Loucy (cell line): ENCODE measurements around the gene TEX54.
A peak's percentile ranks its signal among the peaks of the same experiment; 100 is the strongest.

ENCODE experiments used
- H2AFZ ChIP-seq: fragments of 200-600 bp; sonication (generic); 2 replicates; pipeline ENCODE4 v1.6.0; 2016; ENCODE audit warnings: antibody characterized with exemption, mild to moderate bottlenecking, low read length, moderate library complexity
- H3F3A ChIP-seq: fragments of 200-600 bp; 2 replicates; pipeline ENCODE4 v1.6.0; 2016; ENCODE audit warnings: antibody characterized with exemption, low read depth, mild to moderate bottlenecking
- H3K27me3 ChIP-seq: fragments of 200-600 bp; sonication (generic); 2 replicates; pipeline ENCODE4 v1.6.1; 2014; ENCODE audit warnings: low read length, mild to moderate bottlenecking; ENCODE audit not compliant: insufficient read depth, poor library complexity, severe bottlenecking
- H3K36me3 ChIP-seq: fragments of 200-600 bp; sonication (generic); 2 replicates; pipeline ENCODE4 v1.6.1; 2016; ENCODE audit warnings: low read length; ENCODE audit not compliant: insufficient read depth
- H3K4me1 ChIP-seq: fragments of 200-600 bp; sonication (generic); 2 replicates; pipeline ENCODE4 v1.5.1; 2014; ENCODE audit warnings: low read length, mild to moderate bottlenecking; ENCODE audit not compliant: insufficient read depth, poor library complexity, severe bottlenecking
- H3K4me2 ChIP-seq: fragments of 200-600 bp; sonication (generic); 2 replicates; pipeline ENCODE4 v1.6.0; 2014; ENCODE audit warnings: antibody characterized with exemption, low read length, low read depth, mild to moderate bottlenecking; ENCODE audit not compliant: poor library complexity, severe bottlenecking
- H3K4me3 ChIP-seq: fragments of 200-600 bp; sonication (generic); 2 replicates; pipeline ENCODE4 v1.5.1; 2014; ENCODE audit warnings: low read length, mild to moderate bottlenecking, mixed read lengths; ENCODE audit not compliant: poor library complexity, severe bottlenecking
- H3K79me2 ChIP-seq: fragments of 200-600 bp; sonication (generic); 2 replicates; pipeline ENCODE4 v1.6.1; 2014; ENCODE audit warnings: low read length; ENCODE audit not compliant: insufficient read depth
- H3K9ac ChIP-seq: fragments of 200-600 bp; sonication (generic); 2 replicates; pipeline ENCODE4 v1.6.0; 2014; ENCODE audit warnings: mild to moderate bottlenecking, low read depth, low read length, moderate library complexity; ENCODE audit not compliant: poor library complexity, severe bottlenecking
- H3K9me2 ChIP-seq: fragments of 200-600 bp; sonication (generic); replicated peaks from 2 replicates; pipeline ENCODE4 v1.6.1; 2016; ENCODE audit warnings: low read depth, low read length, mixed read lengths
- H3K9me3 ChIP-seq: fragments of 200-600 bp; sonication (generic); 2 replicates; pipeline ENCODE4 v1.6.1; 2014; ENCODE audit warnings: mild to moderate bottlenecking, antibody characterized with exemption, low read length, low read depth; ENCODE audit not compliant: insufficient read depth
- H4K20me1 ChIP-seq: fragments of 200-600 bp; sonication (generic); 2 replicates; pipeline ENCODE4 v1.6.0; 2014; ENCODE audit warnings: antibody characterized with exemption, low read length, mild to moderate bottlenecking; ENCODE audit not compliant: insufficient read depth, poor library complexity, severe bottlenecking
- EZH2phosphoT487 ChIP-seq: fragments of 200-600 bp; IDR thresholded peaks from 2 replicates; pipeline ENCODE4 v1.6.1; 2018; ENCODE audit warnings: antibody characterized with exemption, mild to moderate bottlenecking, moderate library complexity, borderline replicate concordance
- TF ChIP-seq, protein P1 (sequence below): fragments of 200-600 bp; sonication (generic); conservative IDR thresholded peaks from 2 replicates; pipeline ENCODE4 v1.5.1; 2014; ENCODE audit warnings: mild to moderate bottlenecking, antibody characterized with exemption, low read length

Gene TEX54

DNA sequence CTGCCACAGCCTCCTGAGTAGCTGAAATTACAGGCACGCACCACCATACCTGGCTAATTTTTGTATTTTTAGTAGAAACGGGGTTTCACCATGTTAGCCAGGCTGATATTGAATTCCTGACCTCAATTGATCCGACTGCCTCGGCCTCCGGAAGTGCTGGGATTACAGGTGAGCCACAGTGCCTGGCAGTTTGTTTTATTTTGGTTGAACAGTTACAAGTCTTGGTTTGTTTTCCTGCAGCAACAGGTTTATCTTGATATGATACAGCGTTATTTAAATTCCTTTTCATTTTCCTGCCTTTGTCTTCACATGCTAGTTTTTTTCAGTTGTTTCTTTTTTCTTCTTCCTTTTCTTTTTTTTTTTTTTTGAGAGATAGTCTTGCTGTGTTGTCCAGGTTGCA lies 44.1 kb upstream of the TEX54 start:
- no peak overlapping the region for H3K9ac ChIP-seq
- no peak overlapping the region for H3K4me3 ChIP-seq
- peaks cover 21% of the 10 kb centered on the region for H3K79me2 ChIP-seq
- H3K27me3 ChIP-seq: no peaks in the 10 kb centered on the region
- H3F3A ChIP-seq: no peaks in the 10 kb centered on the region
- H3K36me3 ChIP-seq: no peaks in the 10 kb centered on the region; the same call in 1 of the 2 replicates
- H4K20me1 ChIP-seq: no peaks in the 10 kb centered on the region
- peaks cover 10% of the 10 kb centered on the region for H3K4me1 ChIP-seq
- H3K4me2 ChIP-seq: no peak overlapping the region
- H2AFZ ChIP-seq: no peak overlapping the region
- H3K9me2 ChIP-seq: no peaks in the 10 kb centered on the region
- no peak for TF ChIP-seq EZH2phosphoT487
- TF ChIP-seq, protein P1, sequence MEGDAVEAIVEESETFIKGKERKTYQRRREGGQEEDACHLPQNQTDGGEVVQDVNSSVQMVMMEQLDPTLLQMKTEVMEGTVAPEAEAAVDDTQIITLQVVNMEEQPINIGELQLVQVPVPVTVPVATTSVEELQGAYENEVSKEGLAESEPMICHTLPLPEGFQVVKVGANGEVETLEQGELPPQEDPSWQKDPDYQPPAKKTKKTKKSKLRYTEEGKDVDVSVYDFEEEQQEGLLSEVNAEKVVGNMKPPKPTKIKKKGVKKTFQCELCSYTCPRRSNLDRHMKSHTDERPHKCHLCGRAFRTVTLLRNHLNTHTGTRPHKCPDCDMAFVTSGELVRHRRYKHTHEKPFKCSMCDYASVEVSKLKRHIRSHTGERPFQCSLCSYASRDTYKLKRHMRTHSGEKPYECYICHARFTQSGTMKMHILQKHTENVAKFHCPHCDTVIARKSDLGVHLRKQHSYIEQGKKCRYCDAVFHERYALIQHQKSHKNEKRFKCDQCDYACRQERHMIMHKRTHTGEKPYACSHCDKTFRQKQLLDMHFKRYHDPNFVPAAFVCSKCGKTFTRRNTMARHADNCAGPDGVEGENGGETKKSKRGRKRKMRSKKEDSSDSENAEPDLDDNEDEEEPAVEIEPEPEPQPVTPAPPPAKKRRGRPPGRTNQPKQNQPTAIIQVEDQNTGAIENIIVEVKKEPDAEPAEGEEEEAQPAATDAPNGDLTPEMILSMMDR: no peak
- H3K9me3 ChIP-seq: no peaks in the 10 kb centered on the region

DNA sequence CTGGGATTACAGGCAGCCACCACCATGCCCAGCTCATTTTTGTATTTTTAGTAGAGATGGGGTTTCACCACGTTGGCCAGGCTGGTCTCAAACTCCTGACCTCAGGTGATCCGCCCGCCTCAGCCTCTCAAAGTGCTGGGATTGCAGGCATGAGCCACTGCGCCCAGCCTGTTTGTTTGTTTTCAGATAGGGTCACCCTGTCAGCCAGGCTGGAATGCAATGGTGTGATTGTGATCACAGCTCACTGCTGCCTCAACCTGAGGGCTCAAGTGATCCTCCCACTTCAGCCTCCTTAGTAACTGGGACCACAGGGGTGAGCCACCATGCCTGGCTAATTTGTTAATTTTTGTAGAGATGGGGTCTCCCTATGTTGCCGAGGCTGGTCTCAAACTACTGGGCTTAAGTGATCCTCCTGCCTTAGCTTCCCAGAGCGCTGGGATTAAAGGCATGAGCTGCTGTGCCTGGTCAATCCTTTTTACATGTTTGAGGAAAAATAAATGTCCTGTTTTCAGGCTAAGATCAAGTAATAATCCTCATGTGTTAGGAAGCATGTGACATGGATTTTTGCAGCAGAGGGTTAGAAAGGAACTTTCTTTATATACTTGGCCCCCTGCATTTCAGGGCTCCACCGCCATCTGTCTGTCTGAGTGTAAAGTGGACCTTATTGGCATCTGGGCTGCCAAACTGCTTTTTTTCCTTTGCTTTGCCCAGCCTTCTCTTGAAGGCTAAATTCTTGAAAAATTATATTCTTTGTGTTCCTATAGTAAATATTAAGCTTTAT lies 43.2 kb upstream of the TEX54 start:
- Histone ChIP-seq H3K4me1 (peaks cover 10% of the 10 kb centered on the region), H3K4me3 (no peak overlapping the region), H3K9me2 (no peaks in the 10 kb centered on the region), H3K9ac (no peak overlapping the region), H3K4me2 (no peak overlapping the region), H3K36me3 (no peaks in the 10 kb centered on the region; the same call in 1 of the 2 replicates), H3K9me3 (no peaks in the 10 kb centered on the region), H2AFZ (no peak overlapping the region), H4K20me1 (no peaks in the 10 kb centered on the region), H3K79me2 (peaks cover 19% of the 10 kb centered on the region; the same call in 1 of the 2 replicates), H3K27me3 (no peaks in the 10 kb centered on the region), H3F3A (no peaks in the 10 kb centered on the region)
- no peak for TF ChIP-seq EZH2phosphoT487
- TF ChIP-seq, protein P1: peak; percentile 18; the same call in 1 of the 2 replicates

DNA sequence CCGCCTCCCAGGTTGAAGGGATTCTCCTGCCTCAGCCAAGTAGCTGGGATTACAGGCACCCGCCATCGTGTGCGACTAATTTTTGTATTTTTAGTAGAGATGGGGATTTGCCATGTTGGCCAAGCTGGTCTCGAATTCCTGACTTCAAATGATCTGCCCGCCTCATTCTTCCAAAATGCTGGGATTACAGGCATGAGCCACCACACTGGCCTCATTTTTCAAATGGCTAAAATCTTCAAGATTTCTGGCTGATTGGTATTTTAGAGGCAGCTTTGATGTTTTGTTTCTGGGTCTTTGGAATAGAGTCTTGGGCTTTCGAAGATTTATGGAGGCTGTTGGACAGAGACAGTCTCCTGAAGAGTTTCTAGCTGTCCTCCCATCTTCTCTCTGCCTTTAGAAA lies 42.2 kb upstream of the TEX54 start:
- Histone ChIP-seq H3K4me2 (no peak overlapping the region), H3K9me2 (no peaks in the 10 kb centered on the region), H3K36me3 (no peaks in the 10 kb centered on the region; the same call in 1 of the 2 replicates), H3K27me3 (no peaks in the 10 kb centered on the region), H3K4me3 (no peak overlapping the region), H3K9ac (no peak overlapping the region), H3K79me2 (peaks cover 13% of the 10 kb centered on the region; the same call in 1 of the 2 replicates), H2AFZ (no peak overlapping the region), H3K4me1 (peaks cover 4% of the 10 kb centered on the region), H4K20me1 (no peaks in the 10 kb centered on the region), H3K9me3 (no peaks in the 10 kb centered on the region), H3F3A (no peaks in the 10 kb centered on the region)
- TF ChIP-seq, protein P1: no peak
- TF ChIP-seq EZH2phosphoT487: no peak
